Sciatic nerve (tissue), 2 donors: ENCODE measurements around the gene HEYL. TPM values are rescaled to one million over a fixed set of nuclear protein-coding genes. Genes with fewer than 3 reads are reported as not detected.

Experiments used
- ATAC-seq: fragments of 200-7000 bp; cut with Tn5 transposase; one replicate; pipeline ENCODE4 v1.9.1; 2020; ENCODE audit warnings: mild to moderate bottlenecking, moderate library complexity
- DNase-seq: peaks from one replicate; pipeline ENCODE4 v3.0.0-alpha.2; 2020; ENCODE audit warnings: low spot score
- intact Hi-C: fragments of 100-400 bp; cut with DNase I; formaldehyde crosslinking; loops from one replicate; pipeline ENCODE4 v1.14.2; 2022
- total RNA-seq: library from RNA; stranded (reverse); fragmentation: NEBNext Ultra II Directional; extraction: Animal tissue kit (Norgen Biotek cat#: 25700); gene quantifications from one replicate; pipeline ENCODE4 v1.2.1, GENCODE V29; 2021
- donor health status: DM: no; HTN: no; CAD: no.
- donor health status: DM: no; HTN: no; CAD: no.

The HEYL gene
- total RNA-seq, 1 donor from 2014 or later, result 10.6 TPM

DNA sequence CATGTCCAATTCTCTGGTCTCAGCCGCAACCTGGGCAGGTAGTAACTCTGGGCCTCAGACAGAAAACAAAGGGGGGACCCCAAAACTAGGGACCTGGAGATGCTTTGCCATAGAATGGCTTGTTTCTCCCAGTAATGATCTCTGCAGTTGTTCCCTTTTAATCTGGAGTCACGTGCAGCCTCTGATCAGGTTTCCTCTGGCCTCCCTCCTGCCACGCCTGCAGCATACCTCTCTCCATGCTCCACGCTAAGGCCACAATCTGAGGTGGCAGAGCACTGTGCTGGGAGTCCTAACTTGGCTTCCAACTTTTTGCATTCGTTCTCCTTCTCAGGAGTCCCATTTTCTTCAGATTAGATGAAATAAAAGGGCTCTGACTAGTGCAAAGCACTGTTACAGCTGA lies 64.8 kb downstream of the HEYL start:
- DNase-seq, result no peak
- intact Hi-C loops, result no loop called here
- ATAC-seq, result no peak

Other genes starting within 250 kb of the HEYL start
- 8.3 TPM for gene BMP8A, start 148.0 kb downstream of the HEYL start, total RNA-seq
- gene PABPC4, start 62.9 kb downstream of the HEYL start, total RNA-seq, result 168 TPM
- gene NT5C1A, start 32.5 kb upstream of the HEYL start, total RNA-seq, result 1.4 TPM
- not detected for gene HPCAL4, start 51.8 kb upstream of the HEYL start, total RNA-seq
- 41.5 TPM for gene PPIE, start 99.2 kb upstream of the HEYL start, total RNA-seq
- 8.5 TPM for gene OXCT2, start 131.7 kb upstream of the HEYL start, total RNA-seq
- 40.2 TPM for gene BMP8B, start 149.2 kb upstream of the HEYL start, total RNA-seq
- gene TRIT1, start 243.9 kb upstream of the HEYL start, total RNA-seq, result 21.6 TPM